Renal pelvis (tissue), 4 donors: Measurements from ENCODE around the gene ADAT3. TPM values are rescaled to one million over a fixed set of nuclear protein-coding genes. Genes with fewer than 3 reads are reported as not detected.

Experiments
- DNase-seq: peaks from one replicate; pipeline ENCODE4 v3.0.0-alpha.2; 2013
- polyA plus RNA-seq, 3 donors: library from polyadenylated mRNA; unstranded; fragments of 120-200 nt; gene quantifications; one replicate each; pipeline ENCODE4 v1.2.1, GENCODE V29; 2013; ENCODE audit not compliant: insufficient read length in 3 of 3

Gene ADAT3
- polyA plus RNA-seq, 3 donors: 3.7 to 5.5 (median 4.6) TPM

DNA sequence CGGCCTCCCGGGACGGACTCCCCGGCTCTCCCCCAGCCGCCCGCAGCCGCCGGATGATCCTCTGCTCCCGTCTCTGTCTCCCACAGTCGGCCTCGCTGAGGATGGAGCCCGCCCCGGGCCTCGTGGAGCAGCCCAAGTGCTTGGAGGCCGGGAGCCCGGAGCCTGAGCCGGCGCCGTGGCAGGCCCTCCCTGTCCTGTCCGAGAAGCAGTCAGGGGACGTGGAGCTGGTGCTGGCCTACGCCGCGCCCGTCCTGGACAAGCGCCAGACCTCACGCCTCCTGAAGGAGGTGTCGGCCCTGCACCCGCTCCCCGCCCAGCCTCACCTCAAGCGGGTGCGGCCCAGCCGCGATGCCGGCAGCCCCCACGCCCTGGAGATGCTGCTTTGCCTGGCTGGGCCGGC lies 6.8 kb downstream of the ADAT3 start:
- DNase-seq: no peak

- DNase-seq: no peak
Measured at GRCh38 chr19:1912760-1913505, 7.7 kb downstream of the ADAT3 start.

DNA sequence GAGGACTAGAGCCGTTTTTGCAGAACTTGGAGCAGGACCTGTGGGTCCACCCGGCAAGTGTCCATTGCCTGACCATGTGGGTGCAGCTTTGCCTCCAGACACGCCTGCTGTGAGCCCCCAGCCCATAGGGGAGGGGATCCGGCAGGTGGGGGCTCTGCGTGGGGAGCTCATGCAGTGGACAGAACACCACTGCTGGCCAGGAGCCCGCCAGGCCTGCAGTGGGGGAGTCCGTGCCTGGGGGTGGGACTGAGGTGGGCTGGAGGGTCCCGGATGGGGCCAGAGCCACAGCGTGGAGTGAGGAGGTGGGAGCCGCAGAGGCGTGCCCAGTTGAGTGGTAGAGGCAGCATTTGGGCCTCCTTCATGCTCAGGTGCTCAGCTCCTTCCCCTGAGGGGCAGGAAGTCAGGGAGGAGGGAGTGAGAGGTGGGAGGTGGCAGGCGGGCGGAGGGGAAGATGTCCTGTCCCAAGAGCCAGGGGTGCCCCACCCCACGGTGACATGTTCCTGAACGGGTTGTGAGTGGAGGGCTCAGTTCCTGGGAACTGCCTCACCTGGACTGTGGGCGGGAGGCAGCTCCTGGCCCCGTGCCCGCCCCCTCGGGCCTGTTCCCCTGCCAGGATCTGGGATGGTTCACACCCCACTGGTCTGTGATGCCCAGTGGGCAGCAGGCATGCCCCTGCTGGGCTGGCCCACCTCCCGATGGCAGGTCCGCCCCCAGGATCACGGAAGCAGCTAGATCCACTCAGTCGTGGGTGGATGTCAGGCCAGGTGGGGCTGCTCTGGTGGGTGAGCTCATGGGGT lies 8.8 kb downstream of the ADAT3 start:
- DNase-seq: no peak

- DNase-seq: no peak
Measured at GRCh38 chr19:1914826-1915341, 9.7 kb downstream of the ADAT3 start.

DNA sequence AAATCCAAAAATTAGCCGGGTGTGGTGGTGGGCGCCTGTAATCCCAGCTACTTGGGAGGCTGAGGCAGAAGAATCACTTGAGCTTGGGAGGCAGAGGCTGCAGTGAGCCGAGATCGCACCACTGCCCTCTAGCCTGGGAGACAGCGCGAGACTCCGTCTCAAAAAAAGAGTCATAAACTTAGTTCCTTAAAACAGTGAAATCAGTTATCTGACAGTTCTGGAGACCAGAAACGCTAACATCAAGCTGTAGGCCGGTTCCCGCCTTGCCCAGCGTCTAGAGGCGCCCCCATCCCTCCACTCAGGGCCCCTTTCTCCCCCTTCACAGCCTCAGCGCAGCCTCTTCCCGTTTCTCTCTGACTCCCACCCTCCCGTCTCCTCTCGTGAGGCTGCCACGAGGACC lies 11.9 kb downstream of the ADAT3 start:
- DNase-seq: no peak

DNA sequence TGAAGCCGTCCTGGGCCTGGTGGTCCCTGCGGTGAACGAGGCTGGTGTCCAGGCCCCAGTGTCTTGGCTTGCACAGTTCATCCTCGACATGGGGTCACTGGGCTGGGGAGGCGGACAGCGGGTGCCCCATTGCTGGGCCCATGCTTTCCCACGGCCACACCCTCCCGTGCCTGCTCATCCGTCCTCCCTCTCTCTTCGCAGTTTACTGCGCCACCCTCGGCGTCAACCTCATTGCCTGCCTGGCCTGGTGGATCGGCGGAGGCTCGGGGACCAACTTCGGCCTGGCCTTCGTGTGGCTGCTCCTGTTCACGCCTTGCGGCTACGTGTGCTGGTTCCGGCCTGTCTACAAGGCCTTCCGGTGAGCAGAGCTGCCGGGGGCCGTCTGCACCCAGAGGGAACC lies 12.7 kb downstream of the ADAT3 start:
- DNase-seq: no peak

- no peak for DNase-seq
Measured at GRCh38 chr19:1918975-1919374, 13.8 kb downstream of the ADAT3 start.

GRCh38 chr19:1920644-1921043 lies 15.4 kb downstream of the ADAT3 start:
- DNase-seq: no peak

GRCh38 chr19:1921326-1921725 lies 16.1 kb downstream of the ADAT3 start:
- DNase-seq: no peak

GRCh38 chr19:1921825-1922224 lies 16.6 kb downstream of the ADAT3 start:
- DNase-seq: no peak

DNA sequence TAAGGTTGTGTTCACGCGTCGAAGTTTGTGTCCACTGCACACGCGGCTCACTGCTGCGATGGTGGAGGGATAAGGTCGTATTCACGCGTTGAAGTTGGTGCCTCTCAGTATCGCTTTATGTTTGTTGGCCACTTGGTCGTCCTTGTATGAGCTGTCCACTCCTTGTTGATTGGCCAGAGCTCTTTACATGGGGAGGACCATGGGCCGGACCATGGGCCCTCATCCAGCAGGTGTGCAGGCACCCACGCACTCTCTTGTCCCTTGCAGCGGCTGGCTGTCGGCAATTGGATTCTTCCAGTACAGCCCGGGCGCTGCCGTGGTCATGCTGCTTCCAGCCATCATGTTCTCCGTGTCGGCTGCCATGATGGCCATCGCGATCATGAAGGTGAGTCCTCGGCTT lies 17.6 kb downstream of the ADAT3 start:
- DNase-seq: no peak

DNA sequence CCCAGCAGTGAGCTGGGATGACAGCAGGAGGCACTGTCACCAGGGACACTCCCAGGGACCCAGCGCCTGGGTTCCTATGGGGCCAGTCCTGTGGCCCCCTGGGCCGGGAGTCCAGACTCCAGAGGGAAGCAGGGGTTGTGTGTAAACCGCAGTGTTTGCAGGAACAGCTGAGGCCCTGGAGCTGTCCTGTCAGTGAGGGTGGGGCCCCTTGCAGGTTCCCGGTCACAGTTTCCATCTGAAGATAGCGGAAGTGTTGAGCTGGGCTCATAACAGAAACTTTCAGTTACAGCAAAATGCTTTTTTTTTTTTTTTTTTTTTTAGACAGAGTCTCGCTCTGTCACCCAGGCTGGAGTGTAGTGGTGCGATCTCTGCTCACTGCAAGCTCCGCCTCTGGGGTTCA lies 18.1 kb downstream of the ADAT3 start:
- DNase-seq: no peak

- no peak for DNase-seq
Measured at GRCh38 chr19:1924320-1924961, 19.2 kb downstream of the ADAT3 start.

- DNase-seq: no peak
Measured at GRCh38 chr19:1925544-1925943, 20.3 kb downstream of the ADAT3 start.

GRCh38 chr19:1929021-1929742 lies 24.0 kb downstream of the ADAT3 start:
- DNase-seq: no peak

DNA sequence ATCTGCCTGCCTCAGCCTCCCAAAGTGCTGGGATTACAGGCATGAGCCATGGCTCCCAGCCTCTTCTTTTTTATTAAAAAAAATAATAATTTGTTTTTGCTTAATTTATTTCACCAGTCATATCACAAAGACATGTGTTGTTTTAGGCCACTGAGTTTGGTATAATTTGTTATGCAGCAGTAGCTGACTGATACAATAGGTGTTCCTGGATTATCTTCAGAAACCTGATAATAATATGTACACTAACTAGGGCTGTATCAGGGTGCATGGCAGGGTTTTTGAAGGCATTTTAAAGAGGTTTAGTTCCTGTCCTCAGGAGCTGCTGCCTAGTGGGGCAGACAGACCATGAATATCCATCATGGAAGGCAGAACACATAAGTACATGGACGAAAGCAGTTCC lies 26.2 kb downstream of the ADAT3 start:
- DNase-seq: no peak

- no peak for DNase-seq
Measured at GRCh38 chr19:1932395-1932794, 27.2 kb downstream of the ADAT3 start.

- DNase-seq: no peak
Measured at GRCh38 chr19:1933244-1933643, 28.0 kb downstream of the ADAT3 start.

DNA sequence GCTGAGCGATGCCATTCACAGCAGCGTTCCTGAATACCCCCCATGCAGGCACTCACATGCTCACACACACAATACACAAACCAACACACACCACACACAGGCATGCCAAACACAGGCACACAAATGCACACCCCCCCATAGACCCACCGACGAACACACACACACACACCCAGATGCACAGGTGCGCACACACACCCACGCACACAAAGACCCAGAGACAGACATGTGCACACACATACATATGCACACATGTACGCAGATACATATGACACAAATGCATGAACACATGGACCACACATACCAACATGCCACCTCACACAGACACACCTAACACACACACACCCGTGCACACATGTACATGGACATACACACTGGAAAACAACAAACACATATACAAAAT lies 28.7 kb downstream of the ADAT3 start:
- no peak for DNase-seq

- no peak for DNase-seq
Measured at GRCh38 chr19:1935484-1936208, 30.4 kb downstream of the ADAT3 start.

GRCh38 chr19:1936430-1936829 lies 31.2 kb downstream of the ADAT3 start:
- no peak for DNase-seq
